ENCODE results near the gene LRP1.
A peak's percentile ranks its signal among the peaks of the same experiment; 100 is the strongest.

LRP1 gene

DNA sequence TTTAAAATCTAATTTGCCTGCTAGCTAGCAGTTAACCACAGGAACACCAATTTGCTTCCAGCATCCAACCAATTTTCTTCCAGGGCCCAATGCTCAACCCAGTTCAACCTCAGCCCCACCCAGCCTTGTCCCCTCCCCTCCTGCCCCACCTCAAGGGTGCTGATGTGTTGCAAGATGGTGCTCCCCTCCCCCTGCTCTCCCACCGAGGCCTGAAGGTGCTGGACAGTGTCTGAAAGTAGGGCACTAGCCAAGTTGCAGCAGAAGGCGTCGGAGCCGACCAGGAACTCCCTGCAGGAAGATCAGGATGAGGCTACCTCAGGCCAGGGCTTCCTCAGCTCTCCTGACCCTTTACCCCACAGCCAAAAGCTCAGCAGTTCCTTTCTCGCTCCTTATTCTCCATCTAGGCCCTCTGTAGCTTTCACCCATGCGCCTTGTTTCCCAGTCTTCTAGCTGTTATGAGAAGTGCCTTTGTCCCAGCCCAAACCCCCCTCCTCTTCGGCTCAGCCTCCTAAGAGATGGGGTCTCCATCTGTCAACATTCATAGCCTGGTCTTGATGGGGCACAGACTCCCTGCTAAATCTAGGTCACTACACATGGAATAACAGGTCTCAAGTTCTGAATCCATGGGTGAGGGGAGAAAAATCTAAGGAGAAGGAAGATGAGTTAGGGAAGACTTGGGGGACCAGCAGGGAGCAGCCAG, 20.7 kb upstream of the LRP1 start:
- peaks cover 12% of the 10 kb centered on the region for H3K4me1 ChIP-seq (ENCODE audit: low read length)
- H3K9ac ChIP-seq (ENCODE audit: low read length) = no peak overlapping the region
- TF ChIP-seq CTCF (IDR thresholded peaks at IDR 0.05; ENCODE audit: low read depth, low read length) (no peak), EZH2phosphoT487 (IDR thresholded peaks at IDR 0.05; ENCODE audit: low read depth) (no peak)
- no peak overlapping the region for H2AFZ ChIP-seq (ENCODE audit: low read depth, low read length)
- H3K27ac ChIP-seq (ENCODE audit: low read length) = no peak overlapping the region
- H4K20me1 ChIP-seq (ENCODE audit: insufficient read depth, low read length) = peaks cover 35% of the 10 kb centered on the region
- no peaks in the 10 kb centered on the region for H3K27me3 ChIP-seq (ENCODE audit: low read depth, low read length)
- peaks cover 59% of the 10 kb centered on the region for H3K79me2 ChIP-seq (ENCODE audit: low read length)
- H3K9me3 ChIP-seq (ENCODE audit: insufficient read depth, low read length) = no peaks in the 10 kb centered on the region
- H3K4me2 ChIP-seq (ENCODE audit: low read length) = no peak overlapping the region
- no peak overlapping the region for H3K4me3 ChIP-seq (ENCODE audit: low read length)
- H3K36me3 ChIP-seq (replicated peaks; ENCODE audit: low read depth, low read length) = peaks cover 62% of the 10 kb centered on the region

- Histone ChIP-seq H3K4me3 (ENCODE audit: low read length) (peak overlapping the region; percentile 88), H3K27me3 (ENCODE audit: low read depth, low read length) (no peaks in the 10 kb centered on the region), H2AFZ (ENCODE audit: low read depth, low read length) (no peak overlapping the region), H3K4me2 (ENCODE audit: low read length) (peak overlapping the region; percentile 96), H3K9me3 (ENCODE audit: insufficient read depth, low read length) (no peaks in the 10 kb centered on the region), H3K9ac (ENCODE audit: low read length) (peak overlapping the region; percentile 99), H3K4me1 (ENCODE audit: low read length) (peaks cover 15% of the 10 kb centered on the region), H3K27ac (ENCODE audit: low read length) (peak overlapping the region; percentile 96), H4K20me1 (ENCODE audit: insufficient read depth, low read length) (peaks cover 35% of the 10 kb centered on the region), H3K36me3 (replicated peaks; ENCODE audit: low read depth, low read length) (peaks cover 52% of the 10 kb centered on the region), H3K79me2 (ENCODE audit: low read length) (peaks cover 59% of the 10 kb centered on the region)
- TF ChIP-seq EZH2phosphoT487 (IDR thresholded peaks at IDR 0.05; ENCODE audit: low read depth) = no peak
- TF ChIP-seq CTCF (IDR thresholded peaks at IDR 0.05; ENCODE audit: low read depth, low read length) = no peak
These were observed 18.8 kb upstream of the LRP1 start for GRCh38 chr12:57109207-57110103.

- H2AFZ ChIP-seq (ENCODE audit: low read depth, low read length) = no peak overlapping the region
- peaks cover 33% of the 10 kb centered on the region for H4K20me1 ChIP-seq (ENCODE audit: insufficient read depth, low read length)
- peaks cover 59% of the 10 kb centered on the region for H3K79me2 ChIP-seq (ENCODE audit: low read length)
- peaks cover 43% of the 10 kb centered on the region for H3K36me3 ChIP-seq (replicated peaks; ENCODE audit: low read depth, low read length)
- no peaks in the 10 kb centered on the region for H3K27me3 ChIP-seq (ENCODE audit: low read depth, low read length)
- peaks cover 15% of the 10 kb centered on the region for H3K4me1 ChIP-seq (ENCODE audit: low read length)
- H3K4me2 ChIP-seq (ENCODE audit: low read length) = peak overlapping the region; percentile 96
- H3K9ac ChIP-seq (ENCODE audit: low read length) = peak overlapping the region; percentile 99
- H3K27ac ChIP-seq (ENCODE audit: low read length) = peak overlapping the region; percentile 96
- TF ChIP-seq CTCF (IDR thresholded peaks at IDR 0.05; ENCODE audit: low read depth, low read length) = 0 out of 2 replicates have a peak, but pooled peaks have one; percentile 8
- no peak for TF ChIP-seq EZH2phosphoT487 (IDR thresholded peaks at IDR 0.05; ENCODE audit: low read depth)
- peak overlapping the region; percentile 88 for H3K4me3 ChIP-seq (ENCODE audit: low read length)
- H3K9me3 ChIP-seq (ENCODE audit: insufficient read depth, low read length) = no peaks in the 10 kb centered on the region
These were observed 17.9 kb upstream of the LRP1 start for GRCh38 chr12:57110104-57111030.

All from OCI-LY3 (cell line).